HCT116 (cell line): Measurements from ENCODE around the gene TAS2R41.

Experiments used
- CTCF ChIP-seq, 3 experiments: fragments of 200-600 bp in 1 of 3; sonication (generic) in 1 of 3; IDR thresholded peaks in 2 of 3; conservative IDR thresholded peaks in 1 of 3; 2 replicates each; pipeline ENCODE4 v1.5.1; 2012 to 2017; ENCODE audit warnings: low read depth in 2 of 3, low read length in 2 of 3, antibody characterized with exemption in 1 of 3, borderline replicate concordance in 1 of 3, control low read depth in 1 of 3, mild to moderate bottlenecking in 1 of 3, mixed read lengths in 1 of 3, mixed run types in 1 of 3, moderate library complexity in 1 of 3; ENCODE audit not compliant: insufficient read depth in 1 of 3
- EGR1 ChIP-seq: IDR thresholded peaks from 2 replicates; pipeline ENCODE4 v1.6.1; 2012; ENCODE audit warnings: low read depth
- EZH2 ChIP-seq: fragments of 200-600 bp; sonication (generic); IDR thresholded peaks from 2 replicates; pipeline ENCODE4 v1.6.1; 2017; ENCODE audit warnings: antibody characterized with exemption, mixed run types
- FOSL1 ChIP-seq: IDR thresholded peaks from 2 replicates; pipeline ENCODE4 v1.6.1; 2012; ENCODE audit warnings: low read depth
- POLR2A ChIP-seq: IDR thresholded peaks from 2 replicates; pipeline ENCODE4 v1.7.0; 2011; ENCODE audit warnings: borderline replicate concordance; ENCODE audit not compliant: insufficient read depth, insufficient read length; ENCODE audit errors: extremely low read depth
- POLR2AphosphoS5 ChIP-seq: IDR thresholded peaks from 2 replicates; pipeline ENCODE4 v1.6.1; 2011; ENCODE audit warnings: mild to moderate bottlenecking, low read depth, low read length, moderate library complexity
- RAD21 ChIP-seq: IDR thresholded peaks from 2 replicates; pipeline ENCODE4 v1.6.1; 2012; ENCODE audit warnings: low read depth, mild to moderate bottlenecking
- REST ChIP-seq: IDR thresholded peaks from 2 replicates; pipeline ENCODE4 v1.6.1; 2012; ENCODE audit warnings: low read depth
- SIN3A ChIP-seq: IDR thresholded peaks from 2 replicates; pipeline ENCODE4 v1.6.1; 2012; ENCODE audit warnings: low read depth
- ZBTB33 ChIP-seq: IDR thresholded peaks from 2 replicates; pipeline ENCODE4 v1.6.1; 2011; ENCODE audit warnings: mild to moderate bottlenecking, low read length, moderate library complexity; ENCODE audit not compliant: insufficient replicate concordance; ENCODE audit errors: extremely low read depth
- ZNF274 ChIP-seq: fragments of 200-500 bp; sonication (Bioruptor generic); IDR thresholded peaks from 2 replicates; pipeline ENCODE4 v1.6.1; 2014; ENCODE audit warnings: mild to moderate bottlenecking, low read depth, low read length, inconsistent platforms

- TF ChIP-seq EGR1 = no peak
- TF ChIP-seq CTCF (IDR thresholded peaks at IDR 0.05 in 2 of 3, conservative IDR thresholded peaks at IDR 0.05 in 1 of 3; ENCODE audit: borderline replicate concordance in 1 of 3, insufficient read depth in 1 of 3, low read depth in 2 of 3, low read length in 2 of 3) = no peak
- no peak for TF ChIP-seq ZBTB33
- TF ChIP-seq POLR2A = no peak
- no peak for TF ChIP-seq FOSL1
- no peak for TF ChIP-seq RAD21
- TF ChIP-seq ZNF274 = no peak
- TF ChIP-seq EZH2 = no peak
- TF ChIP-seq SIN3A = no peak
- no peak for TF ChIP-seq POLR2AphosphoS5
- no peak for TF ChIP-seq REST
Measured at GRCh38 chr7:143447466-143447865, 30.2 kb upstream of the TAS2R41 start.
